Activated CD4-positive, CD25-positive, alpha-beta regulatory T cell treated with anti-CD3 and anti-CD28 coated beads, Interleukin-2, amount 50 U/mL, for 72 hours (primary cell): ENCODE data around the gene SLC6A11.

Source experiments
- DNase-seq: peaks from one replicate; pipeline ENCODE4 v3.0.0; 2021

SLC6A11 gene

GRCh38 chr3:10816019-10816862, at the start of gene SLC6A11:
Gene SLC6A11, plus strand, starts transcription at chr3:10816228. Its CDS starts 38 bp downstream, at chr3:10816266.
- DNase-seq = no peak

- DNase-seq = no peak
These were observed 47.2 kb upstream of the SLC6A11 start for GRCh38 chr3:10768708-10769394.

DNA sequence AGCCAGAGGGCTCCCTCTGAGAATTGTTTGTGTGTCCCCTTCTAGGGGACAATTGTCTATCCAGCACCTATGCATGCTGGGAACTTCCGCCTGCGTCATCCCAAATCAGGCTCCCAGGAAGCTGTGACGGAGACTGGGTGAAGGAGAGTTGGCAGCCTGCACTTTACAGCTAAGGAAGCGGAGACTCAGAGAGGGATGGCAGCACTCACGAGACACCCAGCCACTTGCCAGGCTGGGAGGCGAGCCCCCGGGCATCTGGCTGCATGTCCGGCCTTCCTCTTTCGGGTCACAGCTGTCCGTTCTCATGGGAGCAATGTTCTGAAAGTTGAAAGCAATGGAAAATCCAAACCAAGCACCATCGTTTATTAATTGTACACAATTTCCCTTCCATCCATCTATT, 45.5 kb upstream of the SLC6A11 start:
- DNase-seq = no peak

DNA sequence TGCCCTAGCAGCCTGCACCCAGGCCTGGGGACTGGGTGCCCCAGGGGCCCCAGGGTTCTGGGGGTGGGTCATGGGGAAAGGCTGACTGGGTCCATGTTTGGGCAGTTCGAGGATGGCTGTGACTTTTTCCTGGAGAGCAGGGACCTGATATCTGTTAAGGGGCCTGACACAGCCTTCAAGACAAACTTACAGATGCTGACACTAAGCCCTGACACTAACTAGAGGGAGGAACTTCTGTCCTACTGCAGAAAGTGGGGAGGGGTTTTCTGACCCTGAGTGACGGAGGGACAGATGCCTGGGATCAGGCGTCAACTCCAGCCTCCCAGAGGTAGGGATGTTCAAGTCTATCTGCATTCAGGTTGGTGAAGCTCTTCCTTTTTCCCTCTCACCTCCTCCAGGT, 45.0 kb upstream of the SLC6A11 start:
- no peak for DNase-seq

DNA sequence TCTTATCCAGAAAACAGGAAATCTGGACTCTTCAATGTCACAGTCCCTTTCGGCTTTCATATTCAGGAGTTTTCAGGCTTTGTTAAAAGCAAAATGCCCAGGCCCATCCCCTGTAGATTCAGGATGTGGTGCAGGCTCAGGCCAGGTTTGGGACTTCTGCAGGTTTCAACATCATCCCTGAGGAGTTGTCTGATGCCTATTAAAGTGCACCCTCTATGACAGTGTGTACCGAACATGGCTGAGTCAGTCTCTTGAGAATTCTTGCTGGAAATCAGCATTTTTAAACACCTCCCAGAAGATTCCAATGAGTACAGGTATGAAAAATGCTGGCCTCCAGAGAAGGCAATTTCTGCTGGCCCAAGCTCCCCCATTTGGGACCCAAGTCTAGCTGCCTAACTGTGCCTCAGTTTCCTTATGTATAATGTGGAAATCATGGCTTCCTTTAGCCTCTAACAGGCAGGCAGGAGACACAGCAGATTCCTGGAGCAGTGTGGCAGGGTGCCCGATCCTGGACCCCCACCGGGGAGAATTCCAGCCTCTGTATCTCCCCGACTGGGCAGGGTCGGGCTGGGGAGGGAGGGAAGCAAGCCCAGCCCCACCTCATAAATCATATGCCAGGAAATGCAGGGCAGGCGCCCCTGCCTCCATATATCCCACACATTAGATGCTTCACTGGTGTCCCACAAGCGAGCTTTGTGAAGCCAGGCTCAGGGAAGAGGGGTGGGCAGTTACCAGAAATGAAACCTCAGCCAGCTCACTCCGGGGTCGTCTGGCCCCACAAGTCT, 44.4 kb upstream of the SLC6A11 start:
- DNase-seq = no peak

GRCh38 chr3:10772271-10773161, 43.5 kb upstream of the SLC6A11 start:
- no peak for DNase-seq

- no peak for DNase-seq
These were observed 41.8 kb upstream of the SLC6A11 start for GRCh38 chr3:10774129-10774670.

- DNase-seq = no peak
These were observed 41.2 kb upstream of the SLC6A11 start for GRCh38 chr3:10774825-10775224.

DNA sequence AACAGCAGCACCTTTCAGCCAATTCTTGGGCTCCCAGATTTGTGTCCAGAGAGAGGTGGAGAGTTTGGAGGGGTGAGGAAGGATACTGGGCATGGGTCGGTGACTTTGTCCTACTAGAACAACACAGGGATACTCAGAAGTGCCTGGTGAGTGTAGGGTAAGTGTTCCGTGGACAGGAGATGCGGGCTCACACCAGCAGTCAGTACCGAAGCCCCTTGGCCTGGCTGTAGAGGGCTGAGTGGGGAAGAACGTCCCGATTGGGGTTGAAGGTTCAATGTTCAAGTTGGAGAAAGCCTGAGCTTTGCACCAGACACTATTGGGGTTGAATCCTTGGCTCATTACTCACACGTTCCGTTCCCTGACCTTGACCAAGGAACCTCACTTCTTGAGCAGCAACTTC, 40.8 kb upstream of the SLC6A11 start:
- DNase-seq = no peak

- DNase-seq = no peak
These were observed 40.2 kb upstream of the SLC6A11 start for GRCh38 chr3:10775828-10776227.

DNA sequence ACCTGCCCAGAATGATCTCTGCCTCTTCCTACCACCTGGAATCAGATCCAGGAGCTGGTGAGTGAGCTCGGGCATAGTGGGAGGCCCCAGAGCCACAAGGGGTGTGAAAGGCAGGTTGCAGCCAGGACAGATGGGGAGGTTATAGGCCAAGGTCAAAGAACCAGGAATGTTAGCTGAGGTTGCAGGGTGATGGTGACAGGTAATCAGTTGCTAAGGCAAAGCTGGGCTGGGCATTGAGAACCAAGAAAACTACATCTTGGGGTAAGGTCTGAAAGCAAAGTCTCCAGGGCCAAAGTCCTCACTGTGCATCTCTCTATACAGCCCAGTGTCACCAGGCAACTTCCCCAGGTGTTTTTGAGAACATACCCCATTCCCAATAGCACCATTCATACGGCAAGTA, 38.4 kb upstream of the SLC6A11 start:
- DNase-seq = no peak

DNA sequence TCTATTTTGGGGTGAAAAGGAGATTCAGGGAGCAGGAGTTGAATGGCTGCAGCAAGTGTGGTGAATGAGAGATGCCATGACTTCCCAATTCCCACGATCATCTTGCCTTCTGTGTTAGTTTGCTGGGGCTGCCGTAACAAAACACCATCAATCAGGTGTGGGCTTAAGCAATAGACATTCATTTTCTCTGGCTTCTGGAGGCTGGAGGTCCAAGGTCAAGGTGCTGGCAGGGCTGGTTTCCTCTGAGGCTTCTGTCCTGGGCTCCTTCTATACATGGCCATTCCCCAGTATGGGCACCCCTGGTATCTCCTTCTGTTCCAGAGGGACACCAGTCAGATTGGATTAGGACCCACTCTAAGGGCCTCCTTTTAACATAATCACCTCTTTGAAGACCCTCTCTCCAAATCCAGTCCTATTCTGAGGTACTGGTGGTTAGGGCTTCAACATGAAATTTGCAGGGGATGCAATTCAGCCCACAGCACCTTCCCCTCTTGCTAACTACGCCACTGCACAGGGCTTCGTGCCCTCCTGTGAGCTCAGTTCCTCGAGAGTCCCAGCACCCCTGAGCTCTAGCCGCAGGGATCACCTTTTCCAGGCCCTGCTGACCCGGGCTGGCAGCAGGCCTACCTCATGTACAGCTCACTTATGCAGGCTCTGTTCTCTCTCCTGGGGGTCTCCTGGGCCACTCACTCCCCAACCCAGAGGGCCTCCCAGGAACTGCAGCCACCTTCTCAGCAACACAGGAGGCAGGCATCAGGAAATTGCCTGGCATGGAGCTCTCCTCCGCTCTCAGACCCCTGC, 37.3 kb upstream of the SLC6A11 start:
- DNase-seq = no peak

DNA sequence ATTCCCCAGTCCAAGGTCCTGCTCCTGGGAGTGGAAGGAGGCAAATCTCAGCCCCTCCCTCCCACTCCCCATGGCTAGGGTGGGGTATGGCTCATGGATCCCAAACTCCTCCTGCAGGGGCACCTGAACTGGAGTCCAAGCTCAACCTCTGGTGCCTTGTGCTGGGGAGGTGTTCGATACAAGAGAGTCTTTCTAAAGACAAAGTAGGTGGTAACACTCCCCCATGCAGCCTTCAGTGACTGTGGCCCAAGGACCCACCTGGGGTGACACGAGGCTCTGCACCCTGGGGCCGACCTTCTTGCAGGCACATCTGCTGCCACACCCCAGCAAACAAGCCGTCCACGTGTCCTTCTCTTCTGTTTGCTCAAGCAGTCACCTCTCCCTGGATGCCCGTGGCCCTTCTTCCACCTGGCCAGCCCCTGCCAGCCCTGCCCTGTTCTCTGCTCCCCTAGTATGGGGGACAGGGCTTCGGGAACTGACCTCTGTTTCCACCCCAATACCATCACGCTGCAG, 36.7 kb upstream of the SLC6A11 start:
- DNase-seq = no peak

DNA sequence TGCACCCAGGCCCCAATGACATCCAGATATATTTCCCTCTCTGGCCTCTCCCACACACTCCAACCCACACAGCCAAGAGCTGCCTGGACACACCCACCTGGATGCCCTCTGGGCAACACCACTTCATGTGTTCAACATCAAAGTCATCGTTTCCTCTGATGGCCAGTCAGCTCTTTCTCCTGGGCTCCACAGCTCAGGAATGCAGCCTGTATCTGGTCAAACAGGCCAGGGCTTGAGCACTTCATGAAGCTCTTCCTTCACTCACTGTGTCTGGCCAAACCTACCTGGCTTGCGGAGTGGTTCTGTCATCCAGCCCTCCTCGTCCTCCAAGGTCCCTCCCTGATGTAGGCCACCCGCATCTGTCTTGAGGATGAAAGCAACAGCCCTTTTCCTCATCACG, 35.8 kb upstream of the SLC6A11 start:
- no peak for DNase-seq

DNA sequence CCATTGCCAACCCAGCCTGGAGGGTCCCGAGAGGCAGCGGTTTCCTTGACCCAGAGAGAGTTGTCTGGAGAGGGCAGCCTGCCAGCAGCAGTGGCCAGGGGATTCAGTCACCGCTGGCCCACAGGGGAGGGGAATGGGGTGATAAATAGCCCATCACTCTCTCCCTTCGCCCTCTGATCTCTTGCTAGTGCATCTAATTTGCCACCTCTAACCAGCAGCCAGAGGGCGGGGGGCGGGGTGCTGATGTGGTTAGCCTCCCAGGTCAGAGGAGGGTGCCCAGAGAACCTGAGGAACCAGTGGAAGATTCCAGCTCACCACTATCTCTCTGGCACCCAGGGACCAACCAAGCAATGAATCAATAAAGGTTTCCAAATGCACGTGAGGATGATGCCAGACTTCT, 35.1 kb upstream of the SLC6A11 start:
- DNase-seq = no peak

- no peak for DNase-seq
These were observed 34.0 kb upstream of the SLC6A11 start for GRCh38 chr3:10781981-10782380.

DNA sequence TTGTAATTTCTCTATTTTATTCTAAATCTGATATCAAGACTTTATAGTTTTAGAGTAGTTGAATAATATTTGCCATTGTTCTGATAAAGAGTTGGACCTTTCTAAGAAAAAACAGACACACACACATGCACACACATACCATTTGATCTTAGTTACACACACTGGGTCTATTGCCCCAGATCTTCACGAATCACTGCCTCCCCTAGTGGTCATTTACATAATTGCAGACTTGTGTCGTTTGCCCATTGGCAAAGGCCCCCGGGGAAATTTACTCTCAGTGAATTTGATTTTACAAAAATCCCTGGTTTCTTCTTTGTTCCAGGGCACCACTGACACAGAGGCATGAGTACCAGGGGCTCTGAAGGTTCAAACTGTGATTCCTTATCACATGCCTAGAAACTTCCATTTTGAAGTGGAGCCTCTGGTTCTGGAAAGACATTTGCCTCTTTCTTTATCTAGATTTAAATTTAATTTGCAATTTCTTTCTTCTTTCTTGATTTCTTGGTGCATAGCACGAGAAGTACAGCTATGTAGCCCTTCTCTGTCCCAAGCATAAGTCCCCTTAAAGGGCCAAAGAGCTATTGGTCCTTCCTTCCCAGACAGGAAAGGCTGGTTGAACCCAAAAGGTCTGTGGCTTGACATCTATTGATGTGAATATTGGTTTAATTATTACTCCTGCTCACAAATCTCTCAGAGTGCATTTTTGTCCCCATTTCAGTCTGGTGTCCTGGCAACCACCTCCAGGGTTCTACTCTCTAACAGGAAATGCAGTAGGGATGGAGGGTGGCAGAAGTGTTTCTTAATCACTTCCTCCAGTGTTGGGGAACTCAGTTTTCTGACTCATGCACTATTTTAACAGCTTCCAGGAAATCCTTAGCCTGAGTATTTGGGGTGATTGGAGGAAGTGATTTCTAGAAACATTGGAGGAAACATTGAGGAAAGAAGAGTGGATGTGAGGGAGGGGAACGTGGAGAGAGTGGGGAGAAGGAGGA, 32.4 kb upstream of the SLC6A11 start:
- no peak for DNase-seq

DNA sequence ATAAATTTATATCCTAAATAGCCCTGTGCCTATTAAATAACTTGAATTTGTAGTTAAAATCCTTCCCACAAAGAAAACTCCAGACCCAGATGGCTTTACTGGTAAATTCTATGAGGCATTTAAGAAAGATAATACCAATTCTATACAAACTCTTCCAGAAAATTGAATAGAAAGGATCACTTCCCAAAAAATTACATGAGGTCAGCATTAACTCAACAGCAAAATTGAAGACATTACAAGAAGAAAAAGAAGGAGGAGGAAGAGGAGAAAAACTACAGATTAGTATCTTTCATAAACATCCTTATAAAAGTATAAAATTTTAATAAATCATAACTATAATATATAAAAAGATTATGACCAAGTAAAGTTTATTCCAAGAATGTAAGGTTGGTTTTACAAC, 29.4 kb upstream of the SLC6A11 start:
- no peak for DNase-seq

DNA sequence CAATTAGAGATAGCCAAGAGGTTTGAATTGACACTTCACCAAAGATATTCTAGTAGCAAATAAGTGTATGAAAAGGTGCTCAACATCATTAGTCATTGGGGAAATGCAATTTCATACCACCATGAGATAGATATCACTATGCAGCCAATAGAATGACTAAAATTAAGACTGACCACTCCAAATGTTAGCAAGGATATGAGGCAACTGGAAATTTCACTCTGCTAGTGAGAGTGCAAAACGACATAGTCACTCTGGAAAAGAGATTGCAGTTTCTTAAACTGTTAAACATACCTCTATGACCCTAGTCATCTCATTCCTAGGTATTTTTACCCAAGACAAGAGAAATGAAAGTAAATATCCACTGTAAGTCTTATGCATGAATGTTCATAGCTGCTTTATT, 27.6 kb upstream of the SLC6A11 start:
- DNase-seq = no peak

- no peak for DNase-seq
These were observed 25.3 kb upstream of the SLC6A11 start for GRCh38 chr3:10790713-10791112.
